Endometrial microvascular endothelial cells (primary cell): ENCODE data around the gene EGR4. TPM values are rescaled to one million over a fixed set of nuclear protein-coding genes. Genes with fewer than 3 reads are reported as not detected.

ENCODE experiments used
- in situ Hi-C: cut with HindIII; loops from 2 replicates; pipeline ENCODE4 v1.10.0; 2017; ENCODE audit warnings: low sequenced_read_pairs, low pct_unique_long_range_greater_than_20kb; ENCODE audit errors: inconsistent ontology term
- total RNA-seq: library from RNA; depleted of rRNA; stranded (reverse); fragments of >200 nt; gene quantifications from one replicate; pipeline ENCODE4 v1.2.3, GENCODE V29; 2015; ENCODE audit errors: inconsistent ontology term

Gene EGR4
- total RNA-seq, 1 donor from 2014 or later: not detected

DNA sequence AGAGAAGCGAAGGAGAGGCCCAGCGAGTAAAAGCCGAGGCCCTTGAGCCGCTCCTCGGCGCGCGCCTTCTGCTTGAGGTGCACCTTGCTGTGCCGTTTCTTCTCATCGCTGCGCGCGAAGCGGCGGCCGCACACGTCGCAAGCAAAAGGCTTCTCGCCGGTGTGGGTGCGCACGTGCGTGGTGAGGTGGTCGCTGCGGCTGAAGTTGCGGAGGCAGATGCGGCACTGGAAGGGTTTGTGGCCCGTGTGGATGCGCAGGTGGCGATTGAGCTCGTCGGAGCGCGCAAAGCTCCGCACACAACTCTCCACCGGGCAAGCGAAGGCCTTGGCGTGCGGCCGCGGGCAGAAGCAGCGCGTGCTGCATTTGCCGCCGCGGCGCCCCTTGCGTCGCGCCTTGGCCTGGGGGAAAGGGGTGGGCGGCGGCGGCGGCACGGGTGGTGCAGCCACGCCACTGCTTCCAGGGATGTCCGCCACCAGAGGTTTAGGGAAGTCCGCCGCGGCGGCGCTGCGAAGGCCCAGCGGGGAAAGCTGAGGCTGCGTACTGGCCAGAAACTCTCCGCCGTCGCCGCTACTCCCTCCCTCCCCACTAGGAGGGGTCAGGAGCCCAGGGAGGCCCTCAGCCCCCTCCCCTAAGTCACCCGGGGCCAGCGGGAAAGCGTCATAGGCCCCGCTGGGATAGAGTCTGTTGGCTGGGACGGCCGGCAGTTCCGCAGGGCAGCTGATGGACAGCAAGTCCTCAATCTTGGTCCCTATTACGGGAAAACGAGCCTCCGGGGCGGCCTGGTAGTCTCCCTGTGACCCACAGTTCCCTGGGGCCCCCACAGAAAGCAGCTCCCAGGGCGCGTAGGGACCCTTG, 1.7 kb downstream of the EGR4 start:
- in situ Hi-C loops: no loop called here

DNA sequence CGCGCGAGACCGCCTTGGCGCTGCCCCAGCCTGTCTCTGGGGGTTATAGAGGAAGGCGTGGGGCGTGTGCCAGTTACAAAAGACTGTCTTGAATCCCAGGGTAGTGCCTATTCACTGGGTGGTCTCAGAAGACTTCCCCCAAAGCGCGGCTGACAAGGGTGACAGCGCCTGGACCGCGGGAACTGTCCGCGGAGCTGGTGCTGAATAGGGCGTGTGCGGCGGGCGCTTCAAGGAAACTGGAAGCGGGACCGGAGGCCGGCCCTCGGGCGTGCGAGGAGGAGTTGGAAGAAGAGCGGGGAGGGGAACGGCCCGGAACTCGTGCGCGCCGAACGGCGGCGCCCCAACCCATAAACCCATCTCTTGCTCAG, 2.3 kb downstream of the EGR4 start:
- in situ Hi-C loops: no loop called here

DNA sequence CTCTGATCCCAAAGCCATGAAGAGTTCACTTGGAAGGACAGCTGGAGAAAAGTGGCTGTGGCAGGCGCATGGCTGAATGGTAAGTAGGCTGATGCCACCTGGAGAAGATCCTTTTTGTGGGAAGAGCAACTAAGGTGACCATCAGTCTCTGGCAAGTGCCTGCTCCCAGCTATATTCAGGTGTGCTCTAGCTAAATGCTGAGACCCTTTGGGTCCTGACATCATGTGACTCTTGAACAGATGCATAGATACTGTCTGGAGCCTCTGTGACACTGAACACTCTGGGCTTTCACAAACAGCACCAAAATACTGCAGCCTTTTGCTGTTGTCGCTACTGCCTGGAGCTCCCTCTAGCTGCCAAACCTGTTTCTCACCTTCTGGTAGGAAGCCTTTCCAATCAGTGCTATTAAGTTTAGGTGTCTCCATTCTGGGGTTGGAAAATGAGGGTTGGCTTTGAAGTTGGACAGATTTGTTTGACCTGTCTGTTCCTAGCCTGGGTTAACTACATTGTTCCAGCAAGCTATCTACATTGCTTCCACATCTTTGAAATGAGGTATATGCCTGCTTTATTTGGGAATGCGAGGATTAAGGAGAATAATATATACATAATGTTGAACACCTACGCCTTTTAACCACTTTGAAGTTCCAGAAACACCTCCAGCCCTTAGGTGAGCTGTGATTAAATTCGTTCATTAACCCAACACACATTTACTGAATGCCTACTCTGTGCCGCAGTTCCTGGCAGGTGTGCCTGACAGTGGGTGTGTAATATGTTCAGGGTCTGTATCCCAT, 3.1 kb downstream of the EGR4 start:
- in situ Hi-C loops: no loop called here

DNA sequence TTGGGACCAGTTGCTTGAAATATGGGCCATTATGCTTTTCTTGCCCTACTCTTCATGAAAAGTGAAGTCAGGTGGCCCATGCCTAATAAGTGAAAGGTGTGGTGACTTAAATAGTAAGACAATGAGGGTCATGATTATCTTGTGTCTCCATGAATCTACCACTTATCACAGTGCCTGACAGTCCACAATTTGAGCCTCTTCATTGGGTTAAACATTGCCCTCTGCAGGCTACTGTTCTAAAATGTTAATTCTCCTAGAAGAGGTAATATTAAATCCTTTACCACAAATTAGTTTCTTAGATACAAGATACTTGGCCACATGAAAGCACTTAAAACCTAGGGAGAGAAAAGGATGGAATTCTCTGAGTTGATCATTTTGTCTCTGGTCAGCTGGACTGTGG, 4.0 kb downstream of the EGR4 start:
- in situ Hi-C loops: no loop called here

DNA sequence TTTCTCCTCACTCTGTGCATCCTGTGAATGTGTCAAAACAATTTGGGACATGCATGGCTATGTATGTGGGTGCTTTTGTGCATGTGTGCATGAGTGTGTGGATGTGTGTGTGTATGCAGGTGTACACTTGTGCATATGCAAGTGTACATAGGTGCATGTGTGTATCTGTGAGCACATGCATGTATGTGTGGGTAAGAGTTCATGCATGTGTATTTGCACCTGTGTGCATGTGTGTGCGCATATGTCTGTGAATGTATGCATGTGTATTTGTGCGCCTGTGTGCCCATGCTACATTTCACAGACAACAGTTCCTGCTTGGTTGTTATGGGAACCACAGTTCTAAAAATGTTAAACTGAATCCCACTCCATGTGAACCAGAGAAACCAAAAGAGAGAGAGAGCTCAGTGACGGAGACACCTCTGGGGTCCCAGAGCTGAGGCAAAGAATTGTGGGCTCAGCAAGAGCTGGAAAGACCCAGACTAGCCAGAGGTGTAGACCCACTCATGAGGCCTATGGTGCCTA, 7.2 kb downstream of the EGR4 start:
- in situ Hi-C loops: no loop called here

DNA sequence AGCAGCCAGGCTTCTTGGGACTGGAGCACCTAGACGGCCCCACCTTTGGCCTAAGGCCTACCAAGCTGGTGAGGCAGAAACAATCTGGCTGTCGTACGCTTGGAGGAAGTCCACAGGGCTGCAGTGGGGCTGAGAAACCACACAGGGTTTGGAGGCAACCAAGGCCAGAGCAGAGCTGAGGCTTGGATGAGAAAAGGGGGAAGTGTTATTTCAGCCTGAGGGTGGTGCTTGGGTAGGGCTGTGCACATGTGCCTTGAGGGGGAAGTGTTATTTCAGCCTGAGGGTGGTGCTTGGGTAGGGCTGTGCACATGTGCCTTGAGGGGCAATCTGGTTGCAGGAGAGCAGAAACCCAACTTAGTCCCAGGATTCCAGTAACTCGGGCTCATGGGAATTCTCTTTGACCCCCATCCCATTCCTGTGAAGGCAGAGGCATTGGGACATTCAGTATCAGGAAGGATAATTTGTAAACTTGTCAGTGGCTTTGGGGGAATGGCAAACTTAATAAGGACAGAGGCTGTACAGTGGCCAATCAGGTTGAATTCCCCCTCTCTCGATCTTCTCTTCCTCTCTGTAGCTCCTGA, 8.1 kb downstream of the EGR4 start:
- in situ Hi-C loops: no loop called here

DNA sequence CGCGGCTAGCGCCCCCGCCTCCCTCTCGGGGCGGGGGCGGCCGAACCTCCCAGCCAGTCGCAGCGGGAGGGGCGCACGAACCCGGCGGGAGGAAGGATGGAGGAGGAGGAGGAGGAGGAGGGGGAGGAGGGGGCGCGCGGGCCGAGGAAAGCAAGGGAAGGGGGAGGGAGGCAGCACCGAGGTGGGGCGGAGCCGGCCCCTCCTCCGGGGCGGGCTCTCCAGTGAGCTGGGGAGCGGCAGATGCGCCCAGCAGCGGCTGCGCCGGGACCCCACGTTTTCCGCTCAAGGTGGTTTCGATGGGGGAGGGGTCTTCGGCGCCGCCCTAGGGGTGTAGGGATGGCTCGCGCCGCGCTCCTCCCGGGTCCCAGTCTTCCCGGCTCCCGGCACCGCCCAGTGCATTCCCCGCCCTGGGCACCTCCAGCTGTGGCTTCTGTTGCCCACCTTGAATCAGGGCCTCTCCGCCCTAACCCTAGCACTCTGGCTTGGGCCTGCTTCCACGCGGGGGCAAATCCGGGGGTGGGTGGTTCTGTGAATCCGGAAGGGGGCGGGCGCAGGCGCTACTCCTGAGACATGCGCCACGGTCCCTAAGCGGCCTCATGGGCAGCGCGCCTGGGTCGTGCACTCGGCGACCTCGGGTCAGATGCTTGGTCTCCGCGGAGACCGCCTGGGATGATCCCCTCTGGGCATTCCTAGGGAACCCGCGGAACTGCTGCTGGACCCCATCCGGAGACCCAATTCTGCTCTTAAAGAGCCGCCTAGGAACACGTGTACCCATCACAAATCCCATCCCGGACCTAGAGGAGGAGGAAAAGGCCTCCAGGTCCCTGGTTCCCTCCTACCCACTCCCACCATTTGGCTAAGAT, 8.8 kb downstream of the EGR4 start, which contains the start of gene FBXO41:
FBXO41 (minus strand) TSS at position 183 of the 863 bp plus-strand sequence. CDS start 14,848 bp downstream, outside the sequence.
- in situ Hi-C loops: no loop called here

DNA sequence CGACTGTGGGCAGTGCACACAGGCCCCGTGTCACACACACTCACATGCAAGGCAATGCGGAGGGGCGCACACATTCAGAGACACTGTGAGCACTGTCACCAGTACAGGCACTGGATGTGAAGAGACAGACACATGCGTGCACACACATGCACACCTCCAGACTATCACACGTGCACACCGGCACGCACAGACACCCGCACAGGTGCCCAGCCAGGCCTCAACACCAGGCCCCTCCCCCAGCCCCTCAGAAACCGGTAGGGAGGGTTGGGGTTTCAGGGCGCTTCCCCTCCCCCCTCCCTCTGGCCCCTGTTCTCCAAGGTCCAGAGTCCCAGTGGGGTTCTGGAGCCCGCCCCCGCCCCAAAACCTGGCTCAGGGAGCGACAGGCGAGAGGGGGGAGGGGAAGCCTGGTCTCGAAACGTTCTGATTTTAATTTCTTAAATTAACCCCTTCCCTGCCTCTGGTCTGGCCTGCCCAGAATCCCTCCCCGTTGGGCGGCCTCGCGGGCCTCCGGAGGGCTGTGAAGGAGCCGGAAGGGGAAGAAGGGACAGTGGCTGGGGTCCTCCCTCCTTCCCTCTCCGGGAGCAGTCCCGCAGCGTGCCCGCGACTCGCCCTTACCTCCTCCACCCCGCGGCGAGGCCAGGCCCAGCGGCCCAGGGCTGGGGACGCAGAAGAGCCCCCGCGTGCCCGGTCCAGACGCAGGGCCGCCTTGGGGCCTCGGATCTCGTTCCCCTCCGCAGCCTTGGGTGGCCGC, 9.6 kb downstream of the EGR4 start:
- in situ Hi-C loops: no loop called here

DNA sequence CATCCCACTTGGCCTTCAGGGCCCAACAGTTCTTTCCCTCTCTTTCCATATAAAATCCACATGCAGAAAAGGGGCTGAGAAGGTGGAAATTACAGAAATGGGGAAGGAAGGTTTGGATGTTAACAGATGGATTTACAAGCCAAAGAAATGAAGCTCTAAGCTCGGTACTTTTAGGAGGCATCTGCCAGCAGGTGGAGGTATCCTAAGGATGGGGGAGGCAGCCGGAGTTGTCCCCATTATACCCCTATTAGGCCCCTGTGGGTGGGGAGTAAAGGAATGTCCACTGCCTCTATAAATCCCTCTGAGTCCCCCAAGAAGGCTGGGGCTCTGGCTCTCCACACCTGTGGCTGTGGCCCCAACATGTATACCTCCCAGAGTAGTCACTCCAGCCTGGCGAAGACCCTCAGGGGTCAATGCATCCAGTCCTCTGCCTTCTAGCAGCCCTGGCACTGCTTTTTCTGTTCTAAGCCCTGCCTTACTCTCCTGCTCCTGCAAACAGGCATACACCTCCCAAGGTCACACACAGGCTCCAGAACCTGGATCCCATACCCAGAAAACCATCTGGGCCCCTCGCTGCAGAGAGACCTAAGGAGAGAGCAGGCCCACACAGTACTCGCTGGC, 10.3 kb downstream of the EGR4 start:
- in situ Hi-C loops: no loop called here

DNA sequence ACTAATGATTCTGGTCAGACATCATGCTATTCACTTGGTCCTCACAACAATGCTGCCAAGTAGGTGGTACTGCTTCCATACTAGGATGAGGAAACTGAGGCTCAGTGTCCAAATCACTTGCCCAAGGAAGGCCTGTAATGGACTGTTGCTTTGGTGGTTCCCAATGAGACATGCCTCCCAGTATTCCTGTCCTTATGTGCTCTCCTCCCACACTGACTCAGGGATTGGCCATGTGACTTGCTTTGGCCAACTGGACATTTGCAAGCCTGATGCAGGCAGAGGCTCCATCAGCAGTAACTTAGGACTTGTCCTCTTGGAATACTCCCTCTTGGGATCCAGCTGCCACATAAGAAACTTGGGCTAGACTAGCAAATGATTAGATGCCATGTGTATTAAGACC, 12.1 kb downstream of the EGR4 start:
- in situ Hi-C loops: no loop called here

DNA sequence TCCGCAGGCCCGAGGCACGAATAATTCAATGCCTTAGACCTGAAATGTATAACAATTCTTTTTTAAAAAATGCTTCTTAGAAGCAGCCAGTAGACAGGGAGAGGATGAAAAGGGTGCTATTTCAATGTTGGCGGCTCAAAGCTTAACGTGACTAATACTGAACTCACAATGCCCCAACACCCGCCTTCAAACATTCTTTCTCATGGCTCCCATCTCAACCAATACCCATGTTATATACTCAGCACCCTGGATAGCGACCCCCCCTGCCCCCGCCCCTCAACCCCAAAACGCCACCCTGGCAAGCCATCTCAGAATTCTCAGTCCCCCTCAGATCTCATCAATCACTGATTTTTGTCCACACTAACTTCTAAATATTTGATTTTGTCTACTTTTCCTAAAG, 13.5 kb downstream of the EGR4 start:
- in situ Hi-C loops: no loop called here

DNA sequence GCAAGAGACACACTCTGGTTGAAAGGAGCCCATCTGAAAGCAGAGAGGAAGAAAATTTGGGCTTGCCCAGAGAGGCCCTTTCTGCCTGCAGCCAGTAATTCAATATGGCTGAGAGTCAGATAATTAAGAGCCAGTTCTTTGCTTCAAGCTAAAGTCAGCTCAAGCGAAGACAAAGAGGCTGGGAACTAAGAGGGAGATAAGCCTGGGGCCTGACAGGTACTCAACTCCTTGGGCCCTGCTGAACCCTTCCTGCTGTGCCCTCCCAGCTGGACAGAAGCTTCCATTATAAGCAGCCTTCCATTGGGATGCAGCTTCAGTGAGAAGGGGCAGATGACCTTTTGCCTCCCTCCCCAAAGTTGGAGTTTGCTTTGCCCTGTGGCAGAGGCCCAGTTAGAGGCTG, 21.1 kb downstream of the EGR4 start:
- in situ Hi-C loops: no loop called here

DNA sequence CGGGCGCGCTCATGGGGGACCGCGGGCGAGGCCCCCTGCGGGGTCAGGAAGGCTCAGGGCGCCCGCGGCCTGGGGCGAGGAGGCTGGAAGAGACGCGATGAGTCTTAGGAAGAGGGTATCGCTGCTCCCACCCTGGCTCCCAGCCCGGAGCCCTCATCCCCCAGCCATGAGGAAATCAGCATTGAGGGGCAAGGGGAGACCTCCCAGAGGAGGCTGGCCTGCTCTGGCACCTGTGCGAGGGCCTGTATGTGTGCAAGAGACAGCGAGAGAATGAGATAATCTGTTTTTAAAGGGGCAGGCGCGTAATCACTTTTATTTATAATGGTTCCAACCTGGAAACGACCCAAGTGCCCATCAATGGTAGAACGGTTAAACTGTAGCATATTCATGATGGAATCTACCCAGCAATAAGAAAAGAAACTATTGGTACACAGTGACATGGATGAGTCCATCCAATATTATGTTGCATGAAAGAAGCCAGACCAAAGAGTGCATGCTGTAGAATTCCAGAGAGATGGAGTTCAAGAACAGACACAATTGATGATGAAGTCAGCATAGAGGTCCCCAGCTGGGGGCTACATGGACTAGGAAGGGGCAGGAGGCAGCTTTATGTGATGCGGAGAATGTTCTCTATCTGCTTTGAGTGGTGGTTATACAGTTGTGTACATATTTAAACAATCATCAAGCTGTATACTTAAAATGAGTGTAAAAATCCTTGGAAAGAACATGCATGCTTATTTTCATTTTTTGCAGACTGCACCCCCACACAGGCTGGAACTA, 23.5 kb downstream of the EGR4 start:
- in situ Hi-C loops: no loop called here

DNA sequence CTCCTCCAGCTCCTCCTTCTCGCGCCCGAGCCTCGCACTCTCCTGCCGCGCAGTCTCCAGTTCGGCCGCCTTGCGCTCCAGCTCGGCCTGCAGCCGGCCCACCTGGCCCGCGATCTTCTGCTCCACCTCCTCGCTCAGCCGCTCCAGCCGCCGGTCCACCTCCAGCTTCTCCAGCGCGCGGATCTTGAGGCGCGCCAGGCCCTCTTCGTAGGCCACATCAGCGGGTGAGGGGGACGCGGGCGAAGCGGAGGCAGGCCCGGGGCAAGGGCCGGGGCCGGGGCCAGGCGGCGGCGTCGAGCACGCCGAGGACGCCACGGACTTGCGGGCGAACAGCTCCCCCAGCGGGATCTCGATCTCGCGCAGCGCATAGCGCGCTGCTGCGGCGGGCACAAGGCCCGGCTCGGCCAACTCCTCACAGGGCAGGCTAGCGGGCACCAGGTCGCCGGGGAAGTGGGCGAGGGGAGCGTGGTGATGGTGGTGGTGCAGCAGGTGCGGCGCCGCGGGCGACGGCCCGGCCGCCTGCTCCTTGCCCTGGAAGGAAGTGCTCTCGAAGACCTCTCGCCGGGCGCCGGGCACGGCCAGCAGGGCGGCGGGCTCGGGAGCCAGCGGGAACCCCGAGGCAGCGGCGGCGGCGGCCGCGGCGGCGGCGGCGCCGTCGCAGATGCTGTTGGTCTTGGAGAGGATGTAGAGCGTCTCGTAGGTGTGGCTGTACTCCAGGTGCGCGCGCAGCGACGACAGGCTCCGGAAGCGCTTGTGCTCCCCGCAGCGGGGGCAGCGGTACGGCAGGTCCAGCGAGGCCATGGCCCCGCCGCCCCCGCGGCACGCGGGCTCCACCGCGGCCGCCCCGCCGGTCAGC, 24.3 kb downstream of the EGR4 start:
- in situ Hi-C loops: no loop called here

DNA sequence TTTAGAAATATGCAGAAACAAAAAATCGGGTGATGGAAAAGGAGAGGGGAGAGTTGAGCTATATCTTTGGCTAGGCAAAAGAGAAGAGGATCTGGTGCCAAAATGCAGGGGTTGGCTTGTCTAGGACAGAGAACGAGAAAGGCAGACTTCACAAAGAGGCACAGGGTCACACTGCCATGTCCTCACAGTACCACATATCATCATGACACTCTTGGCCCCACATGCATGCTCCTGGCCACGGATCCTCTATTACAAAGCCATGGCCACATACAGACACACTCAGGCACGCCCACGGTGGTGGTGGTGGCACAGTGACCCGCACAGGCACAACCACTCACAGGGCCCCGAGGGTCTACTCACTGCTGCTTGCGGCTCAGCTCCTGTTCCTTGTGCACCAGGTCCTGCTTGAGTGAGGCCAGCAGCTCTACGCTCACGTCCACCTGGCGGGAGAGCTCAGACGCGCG, 24.9 kb downstream of the EGR4 start:
- in situ Hi-C loops: no loop called here

DNA sequence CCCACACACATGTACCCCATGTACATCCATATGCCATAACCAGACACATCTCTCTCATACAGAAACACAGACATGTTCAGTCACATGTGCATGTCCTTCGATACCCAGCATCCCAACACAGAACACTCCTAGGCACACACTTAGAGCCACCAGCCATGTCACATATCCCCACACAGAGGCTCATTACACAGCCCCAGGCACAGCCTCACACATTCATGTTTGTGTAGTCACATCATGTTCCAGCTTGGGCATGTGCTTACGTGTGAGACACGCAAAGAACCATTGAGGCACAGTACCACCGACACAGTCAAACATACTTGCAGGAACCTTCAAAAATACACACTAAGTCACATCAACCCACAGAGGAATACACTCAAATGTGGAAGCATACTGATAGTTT, 26.3 kb downstream of the EGR4 start:
- in situ Hi-C loops: no loop called here
